GM15510 (cell line): ENCODE data around the gene CDC14B.

Experiments
- POLR2A ChIP-seq: IDR thresholded peaks from 3 replicates; pipeline ENCODE4 v1.6.1; 2011; ENCODE audit warnings: borderline replicate concordance; ENCODE audit not compliant: insufficient read length; ENCODE audit errors: extremely low read depth

Gene CDC14B

GRCh38 chr9:96476013-96476412 lies 143.6 kb downstream of the CDC14B start:
- TF ChIP-seq POLR2A = no peak

- TF ChIP-seq POLR2A = no peak
Observed at GRCh38 chr9:96467784-96468183, 151.9 kb downstream of the CDC14B start.

- no peak for TF ChIP-seq POLR2A
Observed at GRCh38 chr9:96464426-96464825, 155.2 kb downstream of the CDC14B start.

- TF ChIP-seq POLR2A = no peak
Observed at GRCh38 chr9:96462541-96462940, 157.1 kb downstream of the CDC14B start.

GRCh38 chr9:96461336-96461735 lies 158.3 kb downstream of the CDC14B start:
- TF ChIP-seq POLR2A = no peak

GRCh38 chr9:96460882-96461281 lies 158.8 kb downstream of the CDC14B start:
- no peak for TF ChIP-seq POLR2A

- no peak for TF ChIP-seq POLR2A
Observed at GRCh38 chr9:96460470-96460869, 159.2 kb downstream of the CDC14B start.

- TF ChIP-seq POLR2A = no peak
Observed at GRCh38 chr9:96459268-96460007, 160.2 kb downstream of the CDC14B start.

GRCh38 chr9:96458226-96458625 lies 161.4 kb downstream of the CDC14B start:
- no peak for TF ChIP-seq POLR2A

- no peak for TF ChIP-seq POLR2A
Observed at GRCh38 chr9:96457266-96457665, 162.4 kb downstream of the CDC14B start.

GRCh38 chr9:96453625-96454024 lies 166.0 kb downstream of the CDC14B start:
- TF ChIP-seq POLR2A = no peak

- no peak for TF ChIP-seq POLR2A
Observed at GRCh38 chr9:96450613-96451528, 168.8 kb downstream of the CDC14B start.
